Kidney tubule cell (primary cell): Measurements from ENCODE around the gene RPLP2.

ENCODE experiments used
- DNase-seq: peaks from one replicate; pipeline ENCODE4 v3.0.0-alpha.2; 2018; ENCODE audit warnings: low spot score

Gene RPLP2

DNA sequence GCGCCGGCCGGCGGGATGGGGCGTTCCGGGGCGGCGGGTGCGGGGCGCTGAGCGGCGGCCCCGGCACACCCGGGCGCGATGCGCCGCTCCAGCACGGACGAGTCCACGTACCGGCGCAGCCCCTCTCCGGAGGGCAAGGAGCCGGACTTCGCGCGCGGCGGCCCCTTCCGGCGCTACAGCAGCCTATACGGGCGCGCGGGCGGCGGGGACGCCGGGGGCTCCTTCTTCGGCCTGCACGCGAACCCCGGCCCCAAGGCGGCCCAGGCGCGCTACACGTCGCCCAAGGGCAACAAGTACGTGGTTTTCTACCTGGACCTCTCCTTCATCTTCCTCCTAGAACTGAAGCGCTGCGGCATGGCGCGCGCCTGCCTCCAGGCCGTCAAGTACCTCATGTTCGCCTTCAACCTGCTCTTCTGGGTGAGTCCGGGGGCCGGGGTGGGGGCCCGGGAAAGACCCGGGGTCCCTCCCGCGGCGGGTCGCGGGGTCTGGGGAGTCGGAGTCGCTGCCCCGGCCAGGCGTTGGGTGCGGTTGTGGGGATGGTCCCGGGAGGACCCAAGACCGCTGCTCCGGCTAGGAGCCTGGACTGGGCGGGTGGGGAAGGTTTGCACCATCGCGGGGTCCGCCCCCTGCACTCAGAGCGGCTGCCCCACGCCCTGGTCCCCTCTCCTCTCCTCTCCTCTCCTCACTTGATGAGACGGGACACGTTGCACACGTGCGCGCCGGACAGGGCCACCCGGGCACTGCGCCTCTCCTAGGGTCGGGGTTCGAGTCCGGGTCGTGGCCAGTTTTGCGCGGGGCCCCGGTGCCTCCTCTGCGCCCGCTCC is 40.4 kb downstream of the RPLP2 start:
- no peak for DNase-seq

DNA sequence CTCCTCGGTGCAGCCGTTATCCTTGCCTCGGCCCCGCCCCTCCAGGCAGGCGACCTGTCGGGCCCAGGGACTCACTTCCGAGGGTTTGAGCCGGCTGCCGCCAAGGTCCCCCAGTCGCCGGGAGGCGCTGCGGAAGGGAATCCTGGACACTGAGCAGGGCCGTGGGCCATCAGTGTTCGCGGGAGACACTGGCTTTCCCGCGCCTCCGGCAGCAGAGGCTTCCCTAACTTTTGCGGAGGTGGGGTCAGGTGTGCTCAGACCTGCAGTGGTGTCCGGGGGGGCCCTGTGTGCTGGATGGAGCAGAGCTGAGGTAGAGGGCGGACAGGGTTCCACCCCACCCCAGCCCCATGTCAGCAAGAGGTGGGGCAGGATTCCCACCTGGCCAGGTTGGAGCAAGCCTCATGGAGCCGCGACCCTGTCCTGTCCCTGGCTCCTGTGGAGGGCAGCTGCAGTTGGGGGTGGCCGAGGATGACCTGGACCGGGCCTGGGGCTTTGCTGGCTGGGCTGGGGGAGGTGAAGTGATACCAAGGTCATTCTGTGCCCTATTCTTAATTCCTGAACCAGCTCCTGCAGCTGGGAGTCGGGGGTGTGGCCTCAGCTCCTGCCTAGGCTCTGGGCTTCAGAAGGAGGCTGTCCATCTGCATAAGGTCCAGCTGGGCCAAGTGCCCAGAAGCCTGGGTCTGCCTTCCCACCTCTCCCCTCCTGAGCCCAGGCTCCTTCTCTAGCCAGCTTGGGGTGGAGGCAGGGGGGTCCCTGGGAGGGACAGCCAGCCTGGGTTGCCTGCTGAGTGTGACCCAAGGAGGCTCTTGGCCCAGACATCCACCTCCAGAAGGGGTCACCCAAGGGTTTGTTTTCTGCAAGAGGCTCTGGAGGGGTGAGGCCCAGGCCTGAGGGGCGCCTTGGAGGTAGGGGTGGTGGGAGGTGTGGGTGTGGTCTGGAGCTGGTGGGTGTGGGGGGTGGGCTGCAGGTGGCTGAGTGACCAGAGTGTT is 41.3 kb downstream of the RPLP2 start:
- DNase-seq, result no peak

DNA sequence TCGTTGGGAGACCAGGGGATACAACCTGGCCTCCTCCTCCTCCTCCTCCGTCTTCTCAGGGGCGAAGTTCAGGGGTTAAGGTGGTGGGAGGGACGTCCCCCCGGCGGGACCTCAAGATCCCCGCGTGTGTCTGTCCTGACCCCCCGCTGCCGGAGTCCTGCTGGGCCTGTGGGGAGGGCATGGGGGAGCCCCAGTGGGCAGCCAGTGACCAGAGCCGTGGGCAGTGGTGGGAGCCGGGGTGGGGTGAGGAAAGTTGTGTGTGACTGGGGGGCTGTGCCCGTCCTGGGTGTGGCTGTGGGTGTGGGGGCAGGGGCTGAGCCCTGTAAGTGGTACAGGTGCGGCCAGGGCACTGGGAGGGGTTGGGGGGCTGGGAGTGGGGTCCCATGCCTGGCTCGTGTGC is 43.0 kb downstream of the RPLP2 start:
- DNase-seq, result no peak

DNA sequence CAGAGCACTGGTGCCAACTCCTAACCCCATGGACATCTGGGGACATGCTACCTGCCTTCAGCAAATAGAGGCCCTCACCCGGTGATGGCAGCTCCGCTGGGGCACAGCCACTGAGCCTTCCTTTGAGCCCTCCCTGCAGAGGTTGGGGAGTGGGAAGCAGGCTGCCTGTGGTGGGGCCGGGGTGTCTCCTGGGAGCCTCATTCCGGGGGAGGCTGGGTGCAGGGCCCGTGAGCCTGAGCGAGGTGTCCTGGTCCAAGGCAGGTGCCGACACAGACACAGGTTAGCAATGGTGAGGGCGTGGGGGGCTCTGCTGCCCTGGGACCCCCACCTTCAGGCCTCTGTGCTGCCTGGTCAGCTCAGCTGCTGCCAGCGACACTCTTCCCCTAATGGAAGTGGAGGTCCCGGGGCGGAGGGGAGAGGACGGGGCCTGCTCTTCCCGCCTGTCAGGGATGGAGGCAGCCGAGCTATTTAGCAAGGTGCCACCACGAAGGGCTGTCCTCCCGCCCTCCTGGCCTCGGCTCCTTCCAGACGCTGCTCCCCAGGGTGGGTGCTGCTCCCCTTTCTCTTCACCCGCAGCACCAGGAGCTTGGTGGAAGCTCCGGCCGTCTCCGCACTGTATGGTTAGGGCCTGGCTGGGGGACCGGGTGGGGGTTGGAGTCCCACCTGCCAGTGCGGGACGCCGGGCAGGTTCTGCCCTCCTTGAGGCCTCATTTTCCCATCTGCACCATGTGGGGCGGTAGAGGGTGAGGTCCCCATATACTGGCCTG is 44.1 kb downstream of the RPLP2 start:
- DNase-seq, result no peak

DNA sequence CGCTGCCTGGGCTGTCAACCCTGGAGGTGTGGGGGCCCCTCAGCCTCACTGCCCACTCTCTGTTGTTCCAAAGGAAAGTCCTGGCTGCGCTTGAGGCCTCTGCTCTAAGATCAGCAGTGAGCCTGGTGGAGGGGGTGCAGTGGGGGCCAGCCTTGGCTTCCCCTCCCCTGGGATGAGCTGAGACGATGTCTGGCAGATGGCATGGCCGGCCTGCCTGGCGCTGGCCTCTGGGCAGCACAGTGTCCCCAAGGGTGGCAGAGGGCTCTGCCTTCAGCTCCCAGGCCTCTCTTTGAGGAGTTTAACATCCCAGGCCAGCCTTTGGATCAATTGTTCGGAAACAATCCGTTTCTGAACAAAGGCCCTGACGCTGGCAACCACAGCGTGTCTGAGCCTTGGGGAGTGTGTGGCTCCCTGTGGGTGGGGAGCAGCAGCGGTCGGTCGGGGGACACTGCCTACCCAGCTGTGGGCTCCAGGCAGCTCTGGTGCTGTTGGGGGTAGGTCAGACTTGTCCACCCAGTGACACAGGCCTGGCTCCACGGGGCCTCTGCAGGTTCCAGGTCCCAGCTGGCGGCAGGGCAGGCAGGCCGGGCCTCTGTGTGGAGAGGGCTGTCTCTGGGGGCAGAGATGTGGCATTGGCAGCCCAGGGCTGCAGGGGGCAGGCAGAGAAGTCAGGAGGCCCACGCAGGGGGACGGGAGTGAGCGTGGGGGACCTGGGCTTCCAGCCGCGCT is 45.0 kb downstream of the RPLP2 start:
- DNase-seq, result no peak

DNA sequence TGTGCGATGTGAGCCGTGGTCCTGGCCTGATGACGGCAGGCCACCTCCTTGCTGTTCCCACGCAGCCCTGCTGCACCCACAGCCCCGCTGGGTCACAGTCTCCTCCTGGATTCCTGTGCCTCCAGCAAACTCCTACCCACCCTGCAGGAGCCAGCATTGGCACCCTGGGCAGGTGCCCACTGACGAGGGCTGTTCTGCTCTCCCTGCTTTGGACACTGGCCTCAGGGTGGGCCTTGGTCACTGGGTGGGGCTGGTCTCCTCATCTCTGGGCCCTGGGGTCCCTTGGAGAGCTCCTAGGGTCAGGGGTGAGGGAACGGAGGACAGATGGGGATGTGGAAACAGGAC is 45.5 kb downstream of the RPLP2 start:
- DNase-seq, result no peak

DNA sequence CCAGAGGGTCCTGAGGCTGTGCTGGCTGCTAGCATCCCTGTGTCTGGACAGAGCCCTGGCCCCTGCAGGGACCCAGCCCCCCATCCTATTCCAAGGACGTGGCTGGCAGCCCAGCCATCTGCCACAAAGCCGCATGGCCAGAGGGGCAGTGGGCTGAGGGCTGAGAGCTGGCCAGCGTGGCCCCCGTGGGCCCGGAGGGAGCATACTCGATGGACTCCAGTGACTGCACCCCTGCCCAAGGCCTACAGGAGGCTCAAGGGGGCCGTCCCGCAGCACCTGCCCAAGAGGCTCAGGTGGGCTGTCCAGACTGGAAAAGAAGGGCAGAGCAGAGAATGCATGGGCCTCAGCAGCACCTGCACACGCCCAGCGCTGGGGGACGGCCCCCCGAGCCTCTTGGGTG is 46.0 kb downstream of the RPLP2 start:
- DNase-seq, result no peak

DNA sequence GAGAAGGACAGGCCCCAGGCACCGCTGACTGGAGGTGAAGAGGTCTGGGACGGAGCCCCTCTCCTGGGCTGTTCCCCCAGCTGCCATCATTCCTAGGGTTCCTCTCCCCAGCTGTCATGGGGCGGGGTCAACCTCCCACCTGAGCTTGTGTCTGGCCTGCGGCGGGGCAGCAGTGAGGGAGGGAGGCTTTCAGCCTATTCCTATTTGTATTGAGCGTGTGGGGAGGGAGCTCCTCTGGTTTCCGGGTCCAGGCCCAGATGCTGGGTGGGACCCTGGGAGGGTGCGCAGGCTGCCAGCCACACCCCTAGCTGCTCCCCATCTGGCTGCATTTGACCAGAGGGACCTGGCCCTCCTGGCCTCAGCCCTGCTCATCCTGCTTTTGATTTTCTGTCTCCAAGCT is 46.6 kb downstream of the RPLP2 start:
- DNase-seq, result no peak

DNA sequence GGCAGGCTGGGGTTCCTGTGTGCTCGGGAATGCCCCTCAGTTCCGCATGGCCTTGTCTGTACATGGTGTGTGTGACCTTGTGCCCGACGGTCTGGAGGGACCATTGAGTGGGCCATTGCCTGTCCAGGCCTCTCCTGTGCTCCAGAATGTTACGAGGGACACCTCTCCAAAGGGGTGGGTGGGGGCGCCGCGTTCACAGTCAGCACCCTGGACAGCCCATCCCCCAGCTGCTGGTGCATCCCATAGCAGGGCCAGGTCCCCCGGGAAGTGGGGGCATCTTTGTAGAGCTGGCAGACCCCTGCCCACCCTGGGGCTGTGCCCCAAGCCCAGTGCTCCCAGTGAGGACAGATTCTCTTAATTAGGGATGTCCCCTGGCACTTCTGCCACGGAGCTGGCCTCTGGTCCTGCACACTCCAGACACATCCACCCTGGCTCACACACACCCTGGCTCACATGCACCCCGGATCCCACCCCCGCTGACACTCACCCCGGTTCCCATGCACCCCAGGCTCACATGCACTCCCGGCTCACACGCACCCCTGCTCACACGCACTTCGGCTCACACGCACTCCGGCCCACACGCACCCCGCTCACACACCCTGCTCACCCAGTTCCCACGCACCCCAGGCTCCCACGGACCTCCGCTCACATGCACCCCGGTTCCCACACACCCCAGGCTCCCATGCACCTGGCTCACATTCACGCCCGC is 48.4 kb downstream of the RPLP2 start:
- no peak for DNase-seq

DNA sequence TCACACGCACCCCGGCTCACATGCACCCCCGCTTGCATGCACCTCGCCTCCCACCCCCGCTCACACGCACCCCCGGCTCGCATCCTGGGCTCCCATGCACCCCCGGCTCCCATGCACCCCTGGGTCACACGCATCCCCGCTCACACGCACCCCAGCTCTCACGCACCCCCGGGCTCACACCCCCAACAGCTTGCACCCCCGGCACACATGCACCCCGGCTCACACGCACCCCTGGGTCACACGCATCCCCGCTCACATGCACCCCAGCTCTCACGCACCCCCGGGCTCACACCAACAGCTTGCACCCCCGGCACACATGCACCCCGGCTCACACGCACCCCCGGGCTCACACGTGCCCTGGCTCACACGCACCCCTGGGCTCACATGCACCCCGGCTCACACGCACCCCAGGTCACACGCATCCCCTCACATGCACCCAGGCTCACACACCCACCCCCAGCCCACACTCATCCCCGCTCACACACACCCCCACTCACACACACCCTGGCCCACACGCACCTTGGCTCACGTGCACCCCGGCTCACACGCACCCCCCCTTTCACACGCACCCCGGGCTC is 49.1 kb downstream of the RPLP2 start:
- no peak for DNase-seq

DNA sequence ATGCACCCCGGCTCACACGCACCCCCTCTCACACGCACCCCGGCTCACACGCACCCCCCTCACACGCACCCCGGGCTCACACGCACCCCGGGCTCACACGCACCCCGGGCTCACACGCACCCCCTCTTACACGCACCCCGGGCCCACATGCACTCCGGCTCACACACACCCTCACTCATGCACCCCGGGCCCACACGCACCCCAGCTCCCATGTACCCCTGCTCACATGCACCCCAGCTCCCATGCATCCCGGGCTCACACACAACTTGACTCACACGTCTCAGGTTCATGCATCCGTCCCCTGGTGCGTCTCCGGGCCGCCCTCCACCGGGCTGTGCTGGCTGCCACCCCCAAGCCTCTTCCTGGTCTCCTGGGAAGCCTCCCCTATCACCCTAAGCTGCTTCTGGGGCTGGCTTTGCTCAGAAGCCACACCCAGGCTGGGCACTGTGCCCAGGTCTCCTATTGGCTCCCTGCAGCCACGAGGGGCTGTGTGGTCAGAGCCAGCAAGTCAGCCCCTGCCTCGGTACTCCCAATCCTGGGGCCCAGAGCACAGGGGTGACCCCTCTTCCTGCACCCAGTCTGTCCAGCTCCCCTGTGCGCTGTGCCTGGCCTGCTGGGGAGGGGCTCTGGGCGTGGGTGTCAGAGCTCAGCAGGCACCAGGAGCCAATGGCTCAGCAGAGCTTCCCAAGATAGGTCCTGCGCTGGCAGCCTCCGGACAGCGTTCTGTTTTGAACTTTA is 49.8 kb downstream of the RPLP2 start:
- DNase-seq, result peak; percentile 80

DNA sequence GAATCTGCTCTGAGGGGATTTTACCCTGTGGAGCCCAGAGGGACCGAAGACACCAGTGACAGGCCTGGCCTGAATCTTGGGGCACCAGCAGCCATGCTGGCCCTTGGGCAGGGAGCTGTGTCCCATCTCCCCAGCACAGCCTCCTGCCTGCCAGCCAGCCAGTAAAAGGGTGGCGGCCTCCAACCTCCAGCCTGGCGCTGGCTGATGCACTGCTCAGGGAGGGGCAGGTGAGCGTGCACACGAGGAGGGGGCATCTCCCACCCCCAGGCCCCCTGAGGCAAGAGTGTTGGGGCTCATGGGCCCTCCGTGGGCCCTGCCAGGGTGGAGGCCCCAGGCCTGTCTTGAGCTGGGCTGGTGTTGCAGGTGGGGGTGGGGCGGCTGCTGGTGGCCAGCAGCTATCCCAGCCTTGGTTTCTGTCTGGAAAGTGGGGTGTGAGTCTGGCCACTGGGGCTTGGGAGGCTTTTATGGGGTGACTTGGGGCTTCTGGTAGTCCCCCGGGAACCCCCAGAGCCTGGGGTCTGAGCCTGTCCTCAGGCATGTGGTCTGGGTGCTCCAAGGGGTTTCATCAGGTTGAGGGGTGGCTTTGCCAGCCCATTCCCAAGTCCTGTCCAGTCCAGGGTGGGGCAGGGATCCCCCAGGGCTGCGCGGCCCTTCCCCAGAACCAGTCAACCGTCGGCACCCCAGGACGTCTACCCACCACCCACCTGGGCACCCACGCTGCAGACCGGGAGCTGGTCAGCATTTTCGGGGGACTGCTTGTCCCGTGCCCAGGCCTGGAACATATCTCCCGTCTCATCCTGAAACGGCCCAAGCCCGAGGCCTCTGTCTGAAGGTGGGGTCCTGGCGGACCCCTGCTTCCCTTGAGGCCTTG is 50.7 kb downstream of the RPLP2 start:
- no peak for DNase-seq

DNA sequence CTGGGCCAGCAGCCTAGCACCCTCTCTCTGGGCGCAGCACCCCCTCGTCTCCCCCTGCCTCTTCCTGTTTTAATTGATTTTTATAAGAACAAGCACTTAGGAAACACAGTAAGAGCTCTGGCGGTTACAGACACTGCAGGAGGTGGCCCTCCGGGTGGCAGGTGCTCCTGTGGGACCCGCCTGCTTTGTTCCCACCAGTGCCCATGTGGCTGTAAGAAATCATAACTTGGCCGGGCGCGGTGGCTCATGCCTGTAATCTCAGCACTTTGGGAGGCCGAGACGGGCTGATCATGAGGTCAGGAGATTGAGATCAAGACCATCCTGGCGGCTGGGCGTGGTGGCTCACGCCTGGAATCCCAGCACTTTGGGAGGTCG is 51.3 kb downstream of the RPLP2 start:
- no peak for DNase-seq

DNA sequence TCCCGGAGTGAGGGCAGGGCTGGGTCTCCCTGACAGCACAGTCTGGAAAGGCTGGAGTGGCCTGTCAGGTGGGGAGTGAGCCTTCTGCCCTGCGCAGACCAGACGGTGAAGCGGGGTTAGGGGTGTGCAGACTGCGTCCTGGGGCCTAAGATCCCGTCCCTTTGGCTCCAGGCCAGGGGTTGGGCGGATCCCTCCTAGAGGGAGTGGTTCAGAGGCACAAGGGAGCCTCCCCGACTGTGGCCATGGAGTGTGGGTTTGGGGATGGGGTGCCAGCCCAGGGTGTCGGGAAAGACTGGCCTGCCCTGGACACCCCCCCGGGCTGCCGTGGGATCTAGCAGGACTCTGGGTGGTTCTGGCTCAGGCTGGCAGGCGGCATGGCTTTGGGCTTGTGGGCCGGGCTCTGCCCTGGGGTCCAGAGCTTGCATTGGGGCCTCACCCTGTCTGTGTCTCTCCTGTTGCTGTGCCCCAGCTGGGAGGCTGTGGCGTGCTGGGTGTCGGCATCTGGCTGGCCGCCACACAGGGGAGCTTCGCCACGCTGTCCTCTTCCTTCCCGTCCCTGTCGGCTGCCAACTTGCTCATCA is 52.4 kb downstream of the RPLP2 start:
- no peak for DNase-seq
